Measurements from ENCODE around the gene TMEM39B. TPM values are rescaled to one million over a fixed set of nuclear protein-coding genes. Genes with fewer than 3 reads are reported as not detected.

TMEM39B gene
- total RNA-seq (2022; extraction: Qiagen RNA extraction; ENCODE audit: low read depth): 9.8 to 14.2 TPM (median 13.0 TPM) in 5 replicates

DNA sequence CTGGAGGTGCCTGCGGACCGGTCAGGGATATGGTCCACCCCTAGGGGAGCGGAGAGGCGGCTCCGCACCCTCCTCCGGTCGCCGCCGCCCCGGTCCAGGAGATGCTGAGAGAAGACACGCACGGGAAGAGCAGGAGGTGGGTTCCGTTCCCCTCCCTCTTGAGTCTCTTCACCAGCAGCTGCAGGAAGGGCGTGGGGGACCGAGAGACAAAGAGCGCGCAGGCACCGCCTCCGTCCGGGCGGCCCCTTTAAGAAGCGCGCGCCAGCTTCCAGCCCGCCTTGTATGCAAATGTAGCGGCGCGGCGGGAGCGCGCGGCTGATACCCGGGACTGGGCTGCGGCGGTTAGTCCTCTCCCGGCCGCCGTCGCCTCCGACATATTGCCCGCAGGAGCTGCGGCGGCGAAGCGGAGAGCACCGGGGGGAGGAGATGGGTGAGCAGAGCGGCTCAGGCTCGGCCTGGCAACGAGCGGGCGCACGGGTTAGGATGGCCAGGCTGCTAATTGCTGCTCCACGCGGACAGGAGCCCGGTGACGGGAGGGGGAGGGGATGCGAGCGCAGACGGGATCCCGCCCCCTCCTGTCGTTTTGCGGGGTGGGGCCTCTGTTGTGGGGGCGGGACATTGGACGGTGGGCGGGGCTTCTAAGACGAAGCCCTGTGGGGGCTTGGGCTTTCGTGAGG is at the start of gene TMEM39B:
Gene TMEM39B (plus strand): TSS at position 318 of the 677 bp plus-strand sequence. CDS start 109 bp downstream, at position 427.

DNA sequence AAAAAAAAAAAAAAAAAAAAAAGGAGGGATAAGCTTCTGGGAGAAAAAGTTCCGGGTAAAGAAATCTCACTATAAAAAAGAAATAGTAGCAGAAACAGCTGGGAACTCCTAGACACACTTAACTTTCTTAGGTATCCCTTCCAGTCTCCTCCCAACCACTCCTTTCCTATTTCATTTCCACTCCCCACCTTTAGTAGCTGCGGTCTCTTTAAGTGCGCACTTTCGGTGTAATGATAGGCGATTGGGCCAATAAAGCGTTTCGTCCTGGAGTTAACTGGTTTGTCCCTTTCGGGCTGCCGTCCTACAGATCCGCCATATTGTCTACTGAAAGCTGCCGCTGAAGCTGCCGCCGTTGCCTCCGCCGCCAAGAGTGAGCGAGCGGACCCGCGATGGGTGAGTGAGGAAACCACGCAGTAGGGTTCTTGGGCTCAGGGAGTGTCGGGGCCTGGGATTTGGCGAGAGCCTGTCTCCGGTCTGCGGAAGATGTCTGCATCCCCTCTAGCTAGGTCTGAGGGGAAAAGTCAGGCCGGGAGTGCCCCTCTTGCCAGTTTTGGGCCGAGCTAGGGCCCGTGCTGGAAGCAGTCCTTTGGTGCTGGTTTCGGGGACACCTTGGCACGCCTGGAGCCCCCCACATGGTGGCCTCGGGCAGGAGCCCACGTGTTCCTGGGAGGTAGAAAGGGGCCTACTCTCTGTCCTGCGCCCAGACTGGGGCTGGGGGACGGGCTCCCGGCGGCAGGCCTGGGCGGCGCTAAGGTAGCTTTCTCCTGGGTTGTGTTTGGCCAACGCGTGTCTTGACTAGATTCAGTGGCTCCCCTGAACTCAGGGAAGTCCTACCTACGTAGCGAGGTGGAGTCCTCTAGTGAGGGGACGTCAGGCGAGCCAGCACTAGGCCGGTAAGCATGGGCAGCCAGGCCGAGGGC is 35.3 kb downstream of the TMEM39B start, which contains the start of gene KPNA6:
Gene KPNA6 (plus strand): TSS at position 315 of the 920 bp plus-strand sequence. CDS start 75 bp downstream, at position 390.

Other genes with a start within 250 kb of the TMEM39B start
- 218 to 232 TPM (median 223 TPM) in 5 replicates for gene PTP4A2, start 134.6 kb upstream of the TMEM39B start, total RNA-seq (2022; extraction: Qiagen RNA extraction; ENCODE audit: low read depth)
- gene KHDRBS1, start 59.1 kb upstream of the TMEM39B start, total RNA-seq (2022; extraction: Qiagen RNA extraction; ENCODE audit: low read depth): 120 to 141 TPM (median 139 TPM) in 5 replicates
- 17.7 to 20.0 TPM (median 18.3 TPM) in 5 replicates for gene KPNA6, start 35.1 kb downstream of the TMEM39B start, total RNA-seq (2022; extraction: Qiagen RNA extraction; ENCODE audit: low read depth)
- gene TXLNA, start 106.7 kb downstream of the TMEM39B start, total RNA-seq (2022; extraction: Qiagen RNA extraction; ENCODE audit: low read depth): 30.6 to 32.8 TPM (median 31.2 TPM) in 5 replicates
- gene CCDC28B, start 127.7 kb downstream of the TMEM39B start, total RNA-seq (2022; extraction: Qiagen RNA extraction; ENCODE audit: low read depth): 1.6 to 2.3 TPM (median 2.0 TPM) in 5 replicates
- gene IQCC, start 132.7 kb downstream of the TMEM39B start, total RNA-seq (2022; extraction: Qiagen RNA extraction; ENCODE audit: low read depth): 1.7 to 2.5 TPM (median 1.9 TPM) in 5 replicates
- not detected in 5 replicates for gene DCDC2B, start 136.2 kb downstream of the TMEM39B start, total RNA-seq (2022; extraction: Qiagen RNA extraction; ENCODE audit: low read depth)
- gene TMEM234, start 149.4 kb downstream of the TMEM39B start, total RNA-seq (2022; extraction: Qiagen RNA extraction; ENCODE audit: low read depth): 7.8 to 9.7 TPM (median 8.7 TPM) in 5 replicates
- 276 to 303 TPM (median 282 TPM) in 5 replicates for gene EIF3I, start 149.5 kb downstream of the TMEM39B start, total RNA-seq (2022; extraction: Qiagen RNA extraction; ENCODE audit: low read depth)
- 0.63 to 0.89 TPM (median 0.72 TPM) in 5 replicates for gene FAM167B, start 174.3 kb downstream of the TMEM39B start, total RNA-seq (2022; extraction: Qiagen RNA extraction; ENCODE audit: low read depth)
- gene LCK, start 178.3 kb downstream of the TMEM39B start, total RNA-seq (2022; extraction: Qiagen RNA extraction; ENCODE audit: low read depth): 0.07 TPM in 1 of 5 replicates, not detected in the others
- gene HDAC1, start 219.1 kb downstream of the TMEM39B start, total RNA-seq (2022; extraction: Qiagen RNA extraction; ENCODE audit: low read depth): 58.2 to 63.0 TPM (median 61.7 TPM) in 5 replicates

Data from A549 treated with DMSO at 1 μM for 4 hours (cell line).